PC-9 (cell line): Measurements from ENCODE around the gene SPTBN5. TPM values are rescaled to one million over a fixed set of nuclear protein-coding genes. Genes with fewer than 3 reads are reported as not detected.
A peak's percentile ranks its signal among the peaks of the same experiment; 100 is the strongest.

Experiments
- BruUV-seq: library from RNA; stranded (reverse); fragments of 400-500 nt; replicated peaks from 2 replicates; lab custom pipeline; 2021; lab: Mats Ljungman, UMichigan
- CTCF ChIA-PET: fragments of 300-600 bp; sonication (Branson Sonifier 250); formaldehyde crosslinking; loops from one replicate; lab custom pipeline; 2022; ENCODE audit warnings: antibody characterized with exemption; lab: Charles Lee
- POLR2A ChIA-PET: fragments of 300-600 bp; sonication (Branson Sonifier 250); formaldehyde crosslinking; loops from one replicate; lab custom pipeline; 2022; ENCODE audit warnings: antibody characterized with exemption; ENCODE audit not compliant: unreplicated experiment; lab: Charles Lee
- DNase-seq, 2 experiments: peaks; one replicate each; pipeline versions ENCODE4 v3.0.0 to v3.0.0-alpha.2; 2015 to 2022; ENCODE audit warnings: mixed read lengths in 1 of 2
- H2AFZ ChIP-seq: fragments of 200-600 bp; sonication (generic); 2 replicates; pipeline ENCODE4 v1.8.1; 2017; ENCODE audit warnings: antibody characterized with exemption
- H3F3A ChIP-seq: fragments of 200-600 bp; sonication (generic); 2 replicates; pipeline ENCODE4 v1.8.1; 2017; ENCODE audit warnings: antibody characterized with exemption, mild to moderate bottlenecking, low read depth; ENCODE audit not compliant: insufficient read depth
- H3K27ac ChIP-seq: fragments of 200-600 bp; sonication (generic); 2 replicates; pipeline ENCODE4 v1.6.1; 2016; ENCODE audit warnings: mixed run types
- H3K27me3 ChIP-seq: fragments of 200-600 bp; sonication (generic); 2 replicates; pipeline ENCODE4 v1.6.1; 2016; ENCODE audit warnings: low read depth, mixed run types; ENCODE audit not compliant: insufficient read depth
- H3K36me3 ChIP-seq: fragments of 200-600 bp; sonication (generic); 2 replicates; pipeline ENCODE4 v1.6.1; 2016; ENCODE audit warnings: low read depth, mixed run types
- H3K4me1 ChIP-seq: fragments of 200-600 bp; sonication (generic); replicated peaks from 2 replicates; pipeline ENCODE4 v1.6.1; 2016; ENCODE audit warnings: mixed run types; ENCODE audit not compliant: insufficient read depth
- H3K4me2 ChIP-seq: fragments of 200-600 bp; sonication (generic); 2 replicates; pipeline ENCODE4 v1.6.1; 2017; ENCODE audit warnings: mixed run types
- H3K4me3 ChIP-seq: fragments of 200-600 bp; sonication (generic); 2 replicates; pipeline ENCODE4 v1.6.1; 2016; ENCODE audit warnings: mixed run types
- H3K79me2 ChIP-seq: fragments of 200-600 bp; sonication (generic); 2 replicates; pipeline ENCODE4 v1.6.1; 2017; ENCODE audit warnings: low read depth, mixed run types
- H3K9me2 ChIP-seq: fragments of 200-600 bp; sonication (generic); 2 replicates; pipeline ENCODE4 v1.8.1; 2017; ENCODE audit warnings: mild to moderate bottlenecking; ENCODE audit not compliant: insufficient read depth
- H3K9me3 ChIP-seq: fragments of 200-600 bp; sonication (generic); 2 replicates; pipeline ENCODE4 v1.8.1; 2016; ENCODE audit warnings: low read depth; ENCODE audit not compliant: insufficient read depth
- H4K20me1 ChIP-seq: fragments of 200-600 bp; sonication (generic); 2 replicates; pipeline ENCODE4 v1.8.1; 2017; ENCODE audit not compliant: insufficient read depth
- EZH2 ChIP-seq: fragments of 200-600 bp; sonication (generic); IDR thresholded peaks from 2 replicates; pipeline ENCODE4 v1.8.0; 2017; ENCODE audit warnings: antibody characterized with exemption, low read depth
- intact Hi-C: fragments of 100-400 bp; cut with micrococcal nuclease; formaldehyde crosslinking; loops from one replicate; pipeline ENCODE4 v1.10.0; 2022; ENCODE audit not compliant: unreplicated experiment
- total RNA-seq: library from RNA; stranded (reverse); gene quantifications from 2 replicates; pipeline ENCODE4 v1.2.3, GENCODE V29; 2021
- TF ChIP-seq, protein P1 (sequence below): fragments of 200-600 bp; sonication (generic); conservative IDR thresholded peaks from 2 replicates; pipeline ENCODE4 v1.6.1; 2017; ENCODE audit warnings: mixed run types, antibody characterized with exemption, mild to moderate bottlenecking, moderate library complexity

Gene SPTBN5
- total RNA-seq, 1 experiment from 2014 or later, result 2.6 TPM

DNA sequence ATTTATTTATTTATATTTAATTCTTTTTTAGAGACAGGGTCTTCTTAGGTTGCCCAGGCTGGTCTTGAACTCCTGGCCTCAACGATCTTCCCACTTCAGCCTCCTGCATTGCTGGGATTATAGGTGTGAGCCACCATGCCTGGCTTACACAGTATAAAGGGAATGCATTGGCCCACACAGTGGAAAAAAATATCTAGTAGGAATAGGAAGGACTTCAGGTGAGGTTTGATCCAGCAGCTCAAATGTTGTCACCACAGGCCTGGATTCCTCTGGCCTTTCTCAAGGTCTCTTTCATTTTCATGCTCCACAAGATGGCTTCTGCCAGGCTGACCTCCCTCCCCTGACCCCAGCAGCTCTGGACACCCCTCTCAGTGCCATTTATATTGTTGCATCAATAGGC is 2.1 kb upstream of the SPTBN5 start:
- Histone ChIP-seq H3K4me1 (no peaks in the 10 kb centered on the region), H3K27me3 (no peaks in the 10 kb centered on the region), H4K20me1 (no peaks in the 10 kb centered on the region), H3K4me3 (no peak overlapping the region), H3K36me3 (no peaks in the 10 kb centered on the region), H3F3A (no peaks in the 10 kb centered on the region), H3K9me2 (no peaks in the 10 kb centered on the region), H3K9me3 (no peaks in the 10 kb centered on the region), H3K27ac (no peak overlapping the region), H2AFZ (no peak overlapping the region), H3K4me2 (no peak overlapping the region), H3K79me2 (no peaks in the 10 kb centered on the region)
- TF ChIP-seq EZH2, result no peak
- TF ChIP-seq, protein P1, sequence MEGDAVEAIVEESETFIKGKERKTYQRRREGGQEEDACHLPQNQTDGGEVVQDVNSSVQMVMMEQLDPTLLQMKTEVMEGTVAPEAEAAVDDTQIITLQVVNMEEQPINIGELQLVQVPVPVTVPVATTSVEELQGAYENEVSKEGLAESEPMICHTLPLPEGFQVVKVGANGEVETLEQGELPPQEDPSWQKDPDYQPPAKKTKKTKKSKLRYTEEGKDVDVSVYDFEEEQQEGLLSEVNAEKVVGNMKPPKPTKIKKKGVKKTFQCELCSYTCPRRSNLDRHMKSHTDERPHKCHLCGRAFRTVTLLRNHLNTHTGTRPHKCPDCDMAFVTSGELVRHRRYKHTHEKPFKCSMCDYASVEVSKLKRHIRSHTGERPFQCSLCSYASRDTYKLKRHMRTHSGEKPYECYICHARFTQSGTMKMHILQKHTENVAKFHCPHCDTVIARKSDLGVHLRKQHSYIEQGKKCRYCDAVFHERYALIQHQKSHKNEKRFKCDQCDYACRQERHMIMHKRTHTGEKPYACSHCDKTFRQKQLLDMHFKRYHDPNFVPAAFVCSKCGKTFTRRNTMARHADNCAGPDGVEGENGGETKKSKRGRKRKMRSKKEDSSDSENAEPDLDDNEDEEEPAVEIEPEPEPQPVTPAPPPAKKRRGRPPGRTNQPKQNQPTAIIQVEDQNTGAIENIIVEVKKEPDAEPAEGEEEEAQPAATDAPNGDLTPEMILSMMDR, result no peak
- DNase-seq, result no peak
- intact Hi-C loops, result no loop called here
- ChIA-PET POLR2A (no interaction called here), CTCF (interaction anchor here (0.5 kb wide), 1 partner anchor 1879 kb away, joined by 3 read pairs; no protein-coding TSS in a partner anchor)
- no TSS peak for BruUV-seq

DNA sequence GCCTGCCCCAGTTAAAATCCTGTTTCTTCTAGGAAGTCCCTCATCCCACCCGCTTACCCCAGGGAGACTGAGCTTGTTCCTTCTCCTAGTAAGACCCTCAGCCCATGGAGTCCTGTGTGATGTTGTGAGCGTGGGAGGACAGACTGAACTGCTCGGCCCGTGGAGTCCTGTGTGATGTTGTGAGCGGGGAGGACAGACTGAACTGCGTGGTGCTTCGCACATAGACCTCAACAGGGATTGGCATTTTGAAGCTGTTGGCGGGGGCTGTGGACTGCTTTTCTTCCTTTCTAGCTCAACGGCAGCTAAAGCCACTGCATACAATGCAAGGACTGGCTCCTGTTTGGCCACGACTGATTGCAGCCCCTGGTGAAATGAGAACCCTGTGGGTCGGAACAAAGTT is 1.6 kb upstream of the SPTBN5 start:
- Histone ChIP-seq H3K9me3 (no peaks in the 10 kb centered on the region), H4K20me1 (no peaks in the 10 kb centered on the region), H3K27me3 (no peaks in the 10 kb centered on the region), H3K36me3 (no peaks in the 10 kb centered on the region), H3K4me3 (no peak overlapping the region), H3F3A (no peaks in the 10 kb centered on the region), H3K4me1 (no peaks in the 10 kb centered on the region), H3K27ac (no peak overlapping the region), H3K79me2 (no peaks in the 10 kb centered on the region), H2AFZ (no peak overlapping the region), H3K9me2 (no peaks in the 10 kb centered on the region), H3K4me2 (no peak overlapping the region)
- TF ChIP-seq, protein P1, result no peak
- TF ChIP-seq EZH2, result no peak
- intact Hi-C loops, result no loop called here
- ChIA-PET POLR2A (no interaction called here), CTCF (interaction anchor here (0.5 kb wide), 1 partner anchor 1879 kb away, joined by 3 read pairs; no protein-coding TSS in a partner anchor)
- BruUV-seq, result no TSS peak
- DNase-seq, result no peak

DNA sequence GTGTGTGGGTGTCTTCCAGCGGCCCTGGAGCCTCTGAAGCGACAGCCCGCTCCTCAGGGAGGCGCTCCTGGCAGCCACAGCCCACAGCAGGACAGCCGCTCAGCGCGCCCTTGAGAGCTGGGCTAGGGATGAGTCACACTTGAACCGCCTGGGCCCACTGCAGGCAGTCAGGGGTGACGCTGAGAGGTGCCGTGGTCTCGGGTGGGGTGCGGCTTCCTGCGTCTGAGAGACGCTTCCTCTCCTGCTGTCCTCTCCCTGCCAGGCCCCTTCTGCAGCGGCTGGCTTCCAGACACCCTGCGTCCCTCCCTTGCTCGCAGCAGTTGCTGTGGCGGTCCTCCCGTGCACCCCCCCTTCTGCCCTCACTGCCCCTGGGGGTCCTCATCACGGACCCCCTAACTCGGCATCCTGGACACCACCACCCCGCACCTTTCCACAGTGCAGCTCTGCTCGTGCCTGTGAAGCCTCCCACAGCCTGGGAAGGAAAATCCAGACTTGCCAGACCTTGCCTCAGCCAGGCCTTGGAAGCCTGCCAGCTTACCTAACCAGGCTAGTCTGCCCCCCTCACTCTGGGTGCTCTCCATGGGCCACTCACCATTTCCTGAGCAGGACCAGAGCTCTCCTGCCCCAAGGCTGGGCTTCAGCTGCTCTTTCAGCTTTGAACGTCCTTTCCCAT is 1.1 kb upstream of the SPTBN5 start:
- TF ChIP-seq, protein P1, result no peak
- no peak for TF ChIP-seq EZH2
- POLR2A ChIA-PET, result interaction anchor here (1.0 kb wide), 1 partner anchor 106 kb away, joined by 4 read pairs; no protein-coding TSS in a partner anchor

More for the DNA sequence above, 1.1 kb upstream of the SPTBN5 start:
- Histone ChIP-seq H3K4me1 (no peaks in the 10 kb centered on the region), H3F3A (no peaks in the 10 kb centered on the region), H2AFZ (no peak overlapping the region), H3K9me3 (no peaks in the 10 kb centered on the region), H3K27ac (no peak overlapping the region), H3K36me3 (no peaks in the 10 kb centered on the region), H4K20me1 (no peaks in the 10 kb centered on the region), H3K9me2 (no peaks in the 10 kb centered on the region), H3K4me2 (no peak overlapping the region), H3K79me2 (no peaks in the 10 kb centered on the region), H3K4me3 (no peak overlapping the region), H3K27me3 (no peaks in the 10 kb centered on the region)
- BruUV-seq, result no TSS peak
- peak in 1 of 2 experiments; percentile 60 for DNase-seq
- intact Hi-C loops, result no loop called here
- CTCF ChIA-PET, result interaction anchor here (0.8 kb wide), 1 partner anchor 62 kb away, joined by 3 read pairs; no protein-coding TSS in a partner anchor
